ENCODE data around the gene CLEC20A. TPM values are rescaled to one million over a fixed set of nuclear protein-coding genes. Genes with fewer than 3 reads are reported as not detected.

CLEC20A gene
- polyA plus RNA-seq, 2 donors, result not detected

DNA sequence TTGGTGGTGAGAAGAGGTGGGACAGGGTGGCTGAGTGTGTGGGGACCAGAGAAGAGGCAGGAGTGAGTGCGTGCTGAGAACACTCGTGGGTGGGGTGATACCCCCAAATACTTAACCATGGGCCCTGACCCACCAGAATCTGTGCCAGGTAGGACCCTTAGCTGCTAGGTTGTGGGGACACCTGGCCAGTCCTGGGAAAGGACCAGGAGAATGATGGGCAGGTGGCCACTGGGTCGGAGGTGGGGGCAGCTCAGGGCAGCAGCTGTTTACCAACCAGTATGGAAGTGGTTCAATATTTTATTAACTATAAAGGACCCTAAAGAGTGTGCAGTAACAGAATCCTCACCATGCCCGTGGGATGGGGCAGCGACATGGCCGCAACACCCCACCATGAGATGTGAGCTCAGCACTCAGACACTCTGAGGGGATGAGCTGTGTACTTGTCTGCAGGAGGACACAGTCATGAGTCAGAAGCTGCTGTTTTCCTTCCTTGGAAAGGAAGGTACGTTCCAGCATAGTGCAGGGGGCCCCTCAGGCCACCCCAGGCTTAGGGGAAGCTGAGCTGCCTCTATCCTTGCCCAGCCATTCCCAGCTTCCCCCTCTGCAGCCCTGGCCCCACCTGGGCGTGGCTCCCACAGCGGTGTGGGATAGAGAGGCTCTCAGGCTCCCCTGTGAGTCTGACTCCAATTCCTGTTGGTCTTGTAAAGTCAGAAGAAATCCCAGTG lies 41.6 kb upstream of the CLEC20A start:
- Histone ChIP-seq H3K27me3 (ENCODE audit: control insufficient read depth in 1 of 2, insufficient read depth in 2 of 2, low read length in 2 of 2) (no peaks in the 10 kb centered on the region), H3K9me3 (ENCODE audit: control insufficient read depth in 2 of 2, insufficient read depth in 1 of 2, low read depth in 1 of 2, low read length in 1 of 2) (no peaks in the 10 kb centered on the region), H3K27ac (ENCODE audit: low read depth in 2 of 2, low read length in 1 of 2) (peak overlapping the region; percentile 82 to 92), H3K36me3 (ENCODE audit: control insufficient read depth in 2 of 2, insufficient read depth in 2 of 2, low read length in 1 of 2) (no peaks in the 10 kb centered on the region), H3K4me3 (ENCODE audit: low read depth in 1 of 2, low read length in 2 of 2) (no peak overlapping the region), H3K4me1 (ENCODE audit: control insufficient read depth in 2 of 2, insufficient read depth in 2 of 2, low read length in 1 of 2) (peaks cover 0 to 26% of the 10 kb centered on the region in 2 donors)
- 71 to 75% methylated on average over 9 of the region's 9 CpGs for WGBS, 2 donors

DNA sequence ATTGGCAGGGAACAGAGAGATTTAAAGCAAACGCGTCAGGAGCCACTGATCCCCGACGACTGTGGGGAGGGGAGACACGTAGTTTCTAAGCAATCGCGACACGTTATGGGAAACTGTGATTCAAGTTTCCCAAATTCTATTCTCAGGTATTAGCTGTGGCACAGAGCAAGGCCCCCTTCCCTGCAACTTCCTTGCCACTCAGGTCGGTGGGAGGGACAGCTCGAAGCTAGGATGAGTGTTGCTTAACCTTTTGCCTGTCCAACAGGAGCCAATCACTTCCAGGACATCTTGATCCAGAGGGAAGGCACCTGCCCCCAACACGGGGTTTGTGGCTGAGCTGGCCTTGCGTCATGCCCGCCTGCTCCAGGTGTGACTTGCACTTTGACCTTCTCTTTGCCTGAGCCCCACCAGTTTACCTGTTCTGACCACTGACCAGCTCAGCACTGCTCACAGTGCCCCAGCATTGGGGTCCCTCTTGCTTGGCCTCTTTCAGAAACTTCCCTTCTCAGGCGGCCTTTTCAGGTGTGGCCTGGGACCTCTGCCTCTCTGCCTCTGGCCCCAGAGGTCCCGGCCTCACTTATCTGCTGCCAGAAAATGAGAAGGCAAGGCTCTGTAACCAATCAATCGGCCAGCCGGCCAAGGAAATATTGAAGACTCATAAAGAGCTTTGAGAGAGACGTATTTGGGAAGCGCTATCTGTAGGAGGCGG lies 40.8 kb upstream of the CLEC20A start:
- no peaks in the 10 kb centered on the region for H3K9me3 ChIP-seq (ENCODE audit: control insufficient read depth in 2 of 2, insufficient read depth in 1 of 2, low read depth in 1 of 2, low read length in 1 of 2)
- H3K4me3 ChIP-seq (ENCODE audit: low read depth in 1 of 2, low read length in 2 of 2), result no peak overlapping the region
- H3K36me3 ChIP-seq (ENCODE audit: control insufficient read depth in 2 of 2, insufficient read depth in 2 of 2, low read length in 1 of 2), result no peaks in the 10 kb centered on the region
- H3K27ac ChIP-seq (ENCODE audit: low read depth in 2 of 2, low read length in 1 of 2), result peak overlapping the region; percentile 82 to 92
- WGBS, 2 donors, result 71 to 77% methylated on average over 20 of the region's 20 CpGs
- H3K4me1 ChIP-seq (ENCODE audit: control insufficient read depth in 2 of 2, insufficient read depth in 2 of 2, low read length in 1 of 2), result peaks cover 0 to 23% of the 10 kb centered on the region in 2 donors
- no peaks in the 10 kb centered on the region for H3K27me3 ChIP-seq (ENCODE audit: control insufficient read depth in 1 of 2, insufficient read depth in 2 of 2, low read length in 2 of 2)

- 35 to 45% methylated on average over 7 of the region's 7 CpGs for WGBS, 2 donors
- Histone ChIP-seq H3K4me1 (ENCODE audit: control insufficient read depth in 2 of 2, insufficient read depth in 2 of 2, low read length in 1 of 2) (peaks cover under 1 to 24% of the 10 kb centered on the region in 2 donors), H3K9me3 (ENCODE audit: control insufficient read depth in 2 of 2, insufficient read depth in 1 of 2, low read depth in 1 of 2, low read length in 1 of 2) (no peaks in the 10 kb centered on the region), H3K36me3 (ENCODE audit: control insufficient read depth in 2 of 2, insufficient read depth in 2 of 2, low read length in 1 of 2) (no peaks in the 10 kb centered on the region), H3K27me3 (ENCODE audit: control insufficient read depth in 1 of 2, insufficient read depth in 2 of 2, low read length in 2 of 2) (no peaks in the 10 kb centered on the region), H3K4me3 (ENCODE audit: low read depth in 1 of 2, low read length in 2 of 2) (no peak overlapping the region), H3K27ac (ENCODE audit: low read depth in 2 of 2, low read length in 1 of 2) (peak overlapping the region; percentile 82 to 92)
These were observed 40.1 kb upstream of the CLEC20A start for GRCh38 chr1:178536844-178537371.

DNA sequence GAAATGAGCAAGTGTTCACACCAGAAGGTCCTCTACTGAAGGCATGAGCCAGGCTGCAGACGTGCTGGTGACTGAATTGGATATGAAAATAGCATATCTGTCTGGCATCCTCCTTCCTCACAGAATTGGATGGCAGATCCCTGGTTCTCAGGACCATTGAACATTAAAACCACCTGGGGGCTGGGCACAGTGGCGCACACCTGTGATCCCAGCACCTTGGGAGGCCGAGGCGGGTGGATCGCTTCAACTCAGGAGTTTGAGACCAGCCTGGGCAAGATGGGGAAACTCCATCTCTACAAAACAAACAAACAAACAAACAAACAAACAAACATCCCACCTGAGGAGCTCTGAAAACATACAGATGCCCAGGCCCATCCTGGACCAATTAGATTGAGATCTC lies 39.6 kb upstream of the CLEC20A start:
- no peaks in the 10 kb centered on the region for H3K27me3 ChIP-seq (ENCODE audit: control insufficient read depth in 1 of 2, insufficient read depth in 2 of 2, low read length in 2 of 2)
- no peak overlapping the region for H3K4me3 ChIP-seq (ENCODE audit: low read depth in 1 of 2, low read length in 2 of 2)
- H3K36me3 ChIP-seq (ENCODE audit: control insufficient read depth in 2 of 2, insufficient read depth in 2 of 2, low read length in 1 of 2), result no peaks in the 10 kb centered on the region
- no peaks in the 10 kb centered on the region for H3K9me3 ChIP-seq (ENCODE audit: control insufficient read depth in 2 of 2, insufficient read depth in 1 of 2, low read depth in 1 of 2, low read length in 1 of 2)
- H3K4me1 ChIP-seq (ENCODE audit: control insufficient read depth in 2 of 2, insufficient read depth in 2 of 2, low read length in 1 of 2), result peaks cover 3 to 24% of the 10 kb centered on the region in 2 donors
- 94 to 96% methylated on average over 5 of the region's 5 CpGs for WGBS, 2 donors
- peak overlapping the region; percentile 82 to 92 for H3K27ac ChIP-seq (ENCODE audit: low read depth in 2 of 2, low read length in 1 of 2)

GRCh38 chr1:178534137-178534868 lies 37.5 kb upstream of the CLEC20A start:
- Histone ChIP-seq H3K27ac (ENCODE audit: low read depth in 2 of 2, low read length in 1 of 2) (no peak overlapping the region), H3K36me3 (ENCODE audit: control insufficient read depth in 2 of 2, insufficient read depth in 2 of 2, low read length in 1 of 2) (no peaks in the 10 kb centered on the region), H3K9me3 (ENCODE audit: control insufficient read depth in 2 of 2, insufficient read depth in 1 of 2, low read depth in 1 of 2, low read length in 1 of 2) (no peaks in the 10 kb centered on the region), H3K4me1 (ENCODE audit: control insufficient read depth in 2 of 2, insufficient read depth in 2 of 2, low read length in 1 of 2) (peaks cover 3 to 25% of the 10 kb centered on the region in 2 donors), H3K27me3 (ENCODE audit: control insufficient read depth in 1 of 2, insufficient read depth in 2 of 2, low read length in 2 of 2) (no peaks in the 10 kb centered on the region), H3K4me3 (ENCODE audit: low read depth in 1 of 2, low read length in 2 of 2) (no peak overlapping the region)
- 91 to 96% methylated on average over 9 of the region's 9 CpGs for WGBS, 2 donors

DNA sequence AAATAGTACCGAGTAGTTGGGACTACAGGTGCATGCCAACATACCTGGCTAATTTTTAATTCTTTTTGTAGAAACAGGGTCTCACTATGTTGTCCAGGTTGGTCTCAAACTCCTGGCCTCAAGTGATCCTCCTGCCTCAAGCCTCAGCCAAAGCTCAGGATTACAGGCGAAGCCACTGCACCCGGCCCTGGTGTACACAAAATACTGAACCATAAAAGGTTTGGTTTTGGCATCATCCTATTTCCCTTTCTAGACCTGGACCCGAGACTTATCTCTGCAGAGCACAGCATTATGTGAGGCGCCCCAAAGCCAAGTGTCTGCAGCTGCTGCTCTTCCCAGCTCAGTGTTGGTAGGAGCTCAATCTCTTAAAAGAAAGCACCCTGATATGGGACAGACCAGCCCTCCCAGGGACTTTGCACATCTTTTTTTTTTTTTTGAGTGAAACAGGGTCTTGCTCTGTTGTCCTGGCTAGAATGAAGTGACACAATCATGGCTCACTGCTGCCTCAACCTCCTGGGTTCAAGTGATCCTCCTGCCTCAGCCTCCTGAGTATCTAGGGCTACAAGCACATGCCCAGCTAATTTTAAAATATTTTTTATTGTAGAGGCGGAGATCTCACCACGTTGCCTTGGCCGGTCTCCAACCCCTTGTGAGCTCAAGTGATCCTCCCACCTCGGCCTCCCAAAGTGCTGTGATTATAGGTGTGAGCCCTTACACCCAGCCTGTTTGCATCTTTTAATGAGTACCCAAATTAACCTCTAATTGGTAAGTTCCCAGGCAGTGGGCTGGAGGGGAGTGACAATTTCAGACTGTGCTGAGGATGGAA lies 36.6 kb upstream of the CLEC20A start:
- WGBS, 2 donors, result 75 to 76% methylated on average over 9 of the region's 9 CpGs
- no peak overlapping the region for H3K27ac ChIP-seq (ENCODE audit: low read depth in 2 of 2, low read length in 1 of 2)
- no peak overlapping the region for H3K4me3 ChIP-seq (ENCODE audit: low read depth in 1 of 2, low read length in 2 of 2)
- no peaks in the 10 kb centered on the region for H3K36me3 ChIP-seq (ENCODE audit: control insufficient read depth in 2 of 2, insufficient read depth in 2 of 2, low read length in 1 of 2)
- no peaks in the 10 kb centered on the region for H3K9me3 ChIP-seq (ENCODE audit: control insufficient read depth in 2 of 2, insufficient read depth in 1 of 2, low read depth in 1 of 2, low read length in 1 of 2)
- no peaks in the 10 kb centered on the region for H3K27me3 ChIP-seq (ENCODE audit: control insufficient read depth in 1 of 2, insufficient read depth in 2 of 2, low read length in 2 of 2)
- H3K4me1 ChIP-seq (ENCODE audit: control insufficient read depth in 2 of 2, insufficient read depth in 2 of 2, low read length in 1 of 2), result peaks cover 3 to 17% of the 10 kb centered on the region in 2 donors

DNA sequence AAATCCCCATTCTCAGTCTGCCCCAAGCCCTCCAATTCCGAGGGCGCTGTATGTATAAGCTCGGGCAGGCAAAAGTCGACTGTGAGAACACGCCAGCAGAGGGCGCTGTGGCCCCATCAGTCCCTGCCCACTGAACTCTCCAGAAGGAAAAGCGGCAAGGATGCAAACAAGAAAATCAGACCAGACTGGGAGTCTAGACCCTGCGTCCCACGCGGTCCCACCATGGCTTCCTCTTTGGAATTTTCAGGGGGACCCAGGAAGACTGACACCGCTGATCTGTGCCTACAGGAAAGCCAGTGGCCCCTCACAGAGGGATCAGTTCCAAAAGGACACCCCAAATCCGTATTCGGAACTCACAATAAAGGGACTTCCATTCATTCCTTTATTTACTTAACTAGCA lies 35.6 kb upstream of the CLEC20A start:
- no peak overlapping the region for H3K27ac ChIP-seq (ENCODE audit: low read depth in 2 of 2, low read length in 1 of 2)
- no peak overlapping the region for H3K4me3 ChIP-seq (ENCODE audit: low read depth in 1 of 2, low read length in 2 of 2)
- no peaks in the 10 kb centered on the region for H3K27me3 ChIP-seq (ENCODE audit: control insufficient read depth in 1 of 2, insufficient read depth in 2 of 2, low read length in 2 of 2)
- no peaks in the 10 kb centered on the region for H3K36me3 ChIP-seq (ENCODE audit: control insufficient read depth in 2 of 2, insufficient read depth in 2 of 2, low read length in 1 of 2)
- 16% methylated on average over 13 of the region's 13 CpGs for WGBS, 2 donors
- H3K4me1 ChIP-seq (ENCODE audit: control insufficient read depth in 2 of 2, insufficient read depth in 2 of 2, low read length in 1 of 2), result peaks cover 3 to 8% of the 10 kb centered on the region in 2 donors
- H3K9me3 ChIP-seq (ENCODE audit: control insufficient read depth in 2 of 2, insufficient read depth in 1 of 2, low read depth in 1 of 2, low read length in 1 of 2), result no peaks in the 10 kb centered on the region

GRCh38 chr1:178531887-178532286 lies 35.1 kb upstream of the CLEC20A start:
- Histone ChIP-seq H3K27ac (ENCODE audit: low read depth in 2 of 2, low read length in 1 of 2) (no peak overlapping the region), H3K36me3 (ENCODE audit: control insufficient read depth in 2 of 2, insufficient read depth in 2 of 2, low read length in 1 of 2) (no peaks in the 10 kb centered on the region), H3K4me1 (ENCODE audit: control insufficient read depth in 2 of 2, insufficient read depth in 2 of 2, low read length in 1 of 2) (peaks cover 3 to 7% of the 10 kb centered on the region in 2 donors), H3K9me3 (ENCODE audit: control insufficient read depth in 2 of 2, insufficient read depth in 1 of 2, low read depth in 1 of 2, low read length in 1 of 2) (no peaks in the 10 kb centered on the region), H3K4me3 (ENCODE audit: low read depth in 1 of 2, low read length in 2 of 2) (no peak overlapping the region), H3K27me3 (ENCODE audit: control insufficient read depth in 1 of 2, insufficient read depth in 2 of 2, low read length in 2 of 2) (no peaks in the 10 kb centered on the region)
- WGBS, 2 donors, result 49 to 55% methylated on average over 10 of the region's 10 CpGs

GRCh38 chr1:178530502-178530901 lies 33.7 kb upstream of the CLEC20A start:
- no peak overlapping the region for H3K4me3 ChIP-seq (ENCODE audit: low read depth in 1 of 2, low read length in 2 of 2)
- H3K9me3 ChIP-seq (ENCODE audit: control insufficient read depth in 2 of 2, insufficient read depth in 1 of 2, low read depth in 1 of 2, low read length in 1 of 2), result no peaks in the 10 kb centered on the region
- H3K4me1 ChIP-seq (ENCODE audit: control insufficient read depth in 2 of 2, insufficient read depth in 2 of 2, low read length in 1 of 2), result peaks cover 3 to 5% of the 10 kb centered on the region in 2 donors
- H3K36me3 ChIP-seq (ENCODE audit: control insufficient read depth in 2 of 2, insufficient read depth in 2 of 2, low read length in 1 of 2), result no peaks in the 10 kb centered on the region
- no peak overlapping the region for H3K27ac ChIP-seq (ENCODE audit: low read depth in 2 of 2, low read length in 1 of 2)
- no peaks in the 10 kb centered on the region for H3K27me3 ChIP-seq (ENCODE audit: control insufficient read depth in 1 of 2, insufficient read depth in 2 of 2, low read length in 2 of 2)
- 87 to 91% methylated on average over 3 of the region's 3 CpGs for WGBS, 2 donors

Measured in esophagus (tissue), 2 donors.